Adrenal gland (tissue), 12 donors: ENCODE measurements around the gene ELP5. TPM values are rescaled to one million over a fixed set of nuclear protein-coding genes. Genes with fewer than 3 reads are reported as not detected.

Experiments
- DNase-seq, 7 donors: peaks; one replicate each; pipeline ENCODE4 v3.0.0-alpha.2; 2019 to 2020
- H3K27ac ChIP-seq, 5 donors: fragments of 200-600 bp; sonication (generic) in 4 of 5; 1 replicate in 3 of 5; 2 replicates in 2 of 5; pipeline versions ENCODE4 v1.5.1 to v1.8.0; 2016 to 2020; ENCODE audit warnings: mild to moderate bottlenecking in 1 of 5
- H3K27me3 ChIP-seq: fragments of 200-600 bp; 2 replicates; pipeline ENCODE4 v1.8.0; 2021
- H3K36me3 ChIP-seq, 2 donors: fragments of 200-600 bp; replicated peaks in 1 of 2; 1 replicate in 1 of 2; 2 replicates in 1 of 2; pipeline versions ENCODE4 v1.5.1 to v1.8.0; 2018 to 2022
- H3K4me1 ChIP-seq, 2 donors: fragments of 200-600 bp; replicated peaks in 1 of 2; 1 replicate in 1 of 2; 2 replicates in 1 of 2; pipeline versions ENCODE4 v1.5.1 to v1.8.0; 2018 to 2021
- H3K4me3 ChIP-seq, 4 donors: fragments of 200-600 bp; sonication (generic) in 3 of 4; one replicate each; pipeline ENCODE4 v1.5.1; 2016 to 2018
- H3K9me3 ChIP-seq, 3 donors: fragments of 200-600 bp; sonication (generic) in 1 of 3; replicated peaks in 1 of 3; 1 replicate in 2 of 3; 2 replicates in 1 of 3; pipeline versions ENCODE4 v1.5.1 to v1.8.0; 2016 to 2021
- POLR2A ChIP-seq, 2 donors: fragments of 450-650 bp; IDR thresholded peaks; one replicate each; pipeline ENCODE4 v1.6.1; 2017; ENCODE audit warnings: antibody characterized with exemption in 2 of 2, mild to moderate bottlenecking in 2 of 2, moderate library complexity in 1 of 2
- WGBS, 4 donors: extraction: QIAGEN DNeasy Blood & Tissue Kit in 2 of 4; methylation state at CpG; one replicate each; pipeline versions ENCODE4 v1.1.5 to v1.1.7; 2013 to 2017; 5-methylcytosine and 5-hydroxymethylcytosine counted together
- intact Hi-C, 2 donors: fragments of 100-400 bp; cut with DNase I; formaldehyde crosslinking; loops; one replicate each; pipeline versions ENCODE4 v1.14.1 to v1.15.0; 2022 to 2023
- polyA plus RNA-seq, 3 donors: library from polyadenylated mRNA; stranded (reverse); fragments of 200-250 nt in 2 of 3; fragments of 350-450 nt in 1 of 3; fragmentation: Illumina TruSeq in 1 of 3; extraction: RNeasy Lipid Tissue Mini Kit (QIAGEN cat#74804) in 1 of 3; gene quantifications; one replicate each; pipeline ENCODE4 v1.2.3, GENCODE V29; 2013 to 2014
- total RNA-seq, 9 donors: library from RNA; depleted of rRNA in 4 of 9; stranded (reverse); fragments of >200 nt in 4 of 9; fragments of 120-200 nt in 1 of 9; fragmentation: NEBNext Ultra II Directional in 1 of 9; extraction: Animal tissue kit (Norgen Biotek cat#: 25700) in 1 of 9; gene quantifications; one replicate each; pipeline versions ENCODE4 v1.1.0 to v1.2.4, GENCODE V29; 2013 to 2023
- TF ChIP-seq, protein P1 (sequence below), 6 experiments: fragments of 450-650 bp in 4 of 6; fragments of 200-600 bp in 2 of 6; sonication (generic) in 1 of 6; IDR thresholded peaks; 1 replicate in 5 of 6; 2 replicates in 1 of 6; pipeline versions ENCODE4 v1.5.1 to v1.8.0; 2016 to 2021; ENCODE audit warnings: antibody characterized with exemption in 6 of 6, mild to moderate bottlenecking in 2 of 6, moderate library complexity in 1 of 6
- donor health status: healthy with polysubstance abuse.
- donor health status: Bipolar disorder and iron deficiency.
- donor health status: DM: yes; HTN: yes; CAD: no.
- donor health status: DM: no; HTN: no; CAD: no.
- donor health status: DM: no; HTN: no; CAD: no.
- donor health status: DM: yes; HTN: yes; CAD: no.

ELP5 gene
- total and polyA plus RNA-seq, 12 donors: 28.0 to 96.5 (median 61.3) TPM

DNA sequence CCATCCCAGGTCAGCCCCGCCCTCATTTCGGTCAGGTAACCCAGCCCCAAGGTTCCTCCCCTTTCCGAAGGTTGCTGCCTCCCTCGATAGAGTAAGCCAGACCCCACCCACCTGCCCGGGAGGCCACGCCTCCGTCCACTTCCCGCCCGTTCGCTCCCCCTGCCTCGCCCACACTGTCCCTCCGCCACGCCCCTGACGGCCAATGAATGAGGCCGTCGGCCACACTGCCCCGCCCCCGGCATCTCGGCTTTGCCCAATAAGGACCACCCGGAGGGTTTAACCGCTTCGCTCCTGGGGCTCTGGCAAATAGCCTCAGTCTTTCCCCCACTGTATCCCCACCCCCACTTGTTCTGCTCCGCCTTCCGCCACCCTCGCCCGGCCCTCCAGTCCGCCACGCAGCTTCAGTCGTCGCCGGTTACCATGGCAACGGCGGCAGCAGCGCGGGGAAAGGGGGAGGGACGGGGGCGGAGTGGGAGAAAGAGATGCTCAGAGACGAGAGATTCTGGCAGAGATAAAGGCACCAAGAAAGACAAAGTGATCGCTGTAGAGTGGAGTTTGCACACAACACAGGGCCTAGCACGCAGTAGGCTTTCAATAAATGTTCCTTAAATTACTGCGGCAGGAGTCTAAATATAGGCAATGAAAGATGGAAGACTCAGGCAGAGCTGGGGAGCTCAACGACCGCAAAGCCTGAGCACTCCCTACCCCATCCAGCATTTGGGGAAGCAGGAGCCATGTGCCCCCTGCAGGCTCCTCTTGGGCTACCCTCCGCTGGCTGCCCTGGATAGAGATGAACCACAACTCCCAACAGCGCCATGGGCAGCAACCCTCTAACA is 37.5 kb upstream of the ELP5 start:
- intact Hi-C loops: no loop called here

DNA sequence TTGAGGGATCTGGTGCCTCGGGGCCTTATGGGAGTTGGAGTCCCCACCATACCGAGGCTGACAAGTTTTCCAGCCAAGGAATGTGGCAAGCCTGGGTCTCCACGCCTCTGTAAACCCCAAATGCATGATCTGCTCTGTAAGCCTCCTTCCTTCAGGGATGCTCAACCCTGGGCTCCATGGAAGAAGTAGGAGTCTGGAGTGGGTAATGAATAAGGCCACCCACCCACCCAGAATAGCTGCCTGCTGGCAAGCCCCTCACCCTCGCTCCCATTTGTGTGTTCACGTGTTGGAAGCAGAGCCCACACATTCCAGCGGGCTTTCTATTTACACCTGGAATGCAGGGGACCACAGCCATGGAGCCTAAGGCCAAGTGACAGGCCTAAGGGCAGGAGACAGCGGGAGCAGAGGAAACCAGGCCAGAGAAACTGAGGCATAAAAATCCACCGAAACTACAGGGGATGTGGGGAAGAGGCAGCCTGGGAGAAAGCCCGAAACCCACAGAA is 36.8 kb upstream of the ELP5 start:
- Histone ChIP-seq H3K4me1 (peaks cover 28 to 50% of the 10 kb centered on the region in 2 donors), H3K4me3 (peak overlapping the region in 1 of 4 donors; percentile 59), H3K9me3 (no peaks in the 10 kb centered on the region), H3K27ac (peak overlapping the region in 4 of 5 donors; percentile 32 to 100 (median 58)), H3K27me3 (no peaks in the 10 kb centered on the region), H3K36me3 (no peaks in the 10 kb centered on the region)
- no peak for DNase-seq
- no peak for TF ChIP-seq POLR2A (IDR thresholded peaks at IDR 0.05)
- TF ChIP-seq, protein P1, sequence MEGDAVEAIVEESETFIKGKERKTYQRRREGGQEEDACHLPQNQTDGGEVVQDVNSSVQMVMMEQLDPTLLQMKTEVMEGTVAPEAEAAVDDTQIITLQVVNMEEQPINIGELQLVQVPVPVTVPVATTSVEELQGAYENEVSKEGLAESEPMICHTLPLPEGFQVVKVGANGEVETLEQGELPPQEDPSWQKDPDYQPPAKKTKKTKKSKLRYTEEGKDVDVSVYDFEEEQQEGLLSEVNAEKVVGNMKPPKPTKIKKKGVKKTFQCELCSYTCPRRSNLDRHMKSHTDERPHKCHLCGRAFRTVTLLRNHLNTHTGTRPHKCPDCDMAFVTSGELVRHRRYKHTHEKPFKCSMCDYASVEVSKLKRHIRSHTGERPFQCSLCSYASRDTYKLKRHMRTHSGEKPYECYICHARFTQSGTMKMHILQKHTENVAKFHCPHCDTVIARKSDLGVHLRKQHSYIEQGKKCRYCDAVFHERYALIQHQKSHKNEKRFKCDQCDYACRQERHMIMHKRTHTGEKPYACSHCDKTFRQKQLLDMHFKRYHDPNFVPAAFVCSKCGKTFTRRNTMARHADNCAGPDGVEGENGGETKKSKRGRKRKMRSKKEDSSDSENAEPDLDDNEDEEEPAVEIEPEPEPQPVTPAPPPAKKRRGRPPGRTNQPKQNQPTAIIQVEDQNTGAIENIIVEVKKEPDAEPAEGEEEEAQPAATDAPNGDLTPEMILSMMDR (IDR thresholded peaks at IDR 0.05): no peak
- 20 to 28% (median 22%) methylated on average over 6 to 9 of the region's 9 CpGs for WGBS, 4 donors
- intact Hi-C loops: no loop called here

More for the DNA sequence above, 37.5 kb upstream of the ELP5 start:
- WGBS, 4 donors: 1% methylated on average over 32 to 45 of the region's 45 CpGs
- Histone ChIP-seq H3K27ac (peak overlapping the region in 3 of 5 donors; percentile 11 to 82 (median 63)), H3K9me3 (no peaks in the 10 kb centered on the region), H3K36me3 (no peaks in the 10 kb centered on the region), H3K27me3 (no peaks in the 10 kb centered on the region), H3K4me1 (peaks cover 28 to 55% of the 10 kb centered on the region in 2 donors), H3K4me3 (peak overlapping the region in 2 of 4 donors; percentile 14 to 59)
- peak; percentile 97 to 99 (median 99) for DNase-seq
- TF ChIP-seq, protein P1 (IDR thresholded peaks at IDR 0.05): peak in 5 of 6 experiments; percentile 22 to 52 (median 40)
- no peak for TF ChIP-seq POLR2A (IDR thresholded peaks at IDR 0.05)

DNA sequence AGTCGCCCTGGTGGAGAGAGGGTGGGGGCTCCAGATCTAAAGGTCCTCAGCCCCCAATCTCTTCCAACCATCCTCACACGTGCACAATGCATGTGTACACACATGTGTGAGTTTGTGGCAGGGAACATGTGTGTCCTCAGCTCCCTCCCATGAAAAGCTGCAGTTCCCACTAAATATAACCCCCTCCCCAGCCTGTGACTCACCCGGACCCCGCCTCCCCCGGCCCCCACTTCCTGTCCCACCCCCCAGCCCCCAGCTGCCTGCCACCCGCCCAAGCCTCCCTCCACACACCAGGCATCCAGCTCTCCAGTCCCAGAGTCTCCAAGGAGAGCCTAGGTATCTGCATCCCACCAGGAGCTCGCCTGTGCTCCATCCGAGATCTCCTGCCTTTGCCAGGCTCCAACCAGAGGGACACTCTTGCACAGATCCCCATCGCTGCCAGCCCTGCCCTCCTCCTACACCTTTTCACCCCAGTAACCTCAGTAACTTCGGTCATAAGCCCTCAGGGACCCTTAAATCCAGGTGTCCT is 36.3 kb upstream of the ELP5 start:
- H3K4me1 ChIP-seq: peaks cover 31 to 53% of the 10 kb centered on the region in 2 donors
- DNase-seq: peak in 2 of 7 donors; percentile 43 to 54
- intact Hi-C loops: no loop called here
- no peaks in the 10 kb centered on the region for H3K27me3 ChIP-seq
- H3K9me3 ChIP-seq: no peaks in the 10 kb centered on the region
- H3K27ac ChIP-seq: peak overlapping the region in 4 of 5 donors; percentile 32 to 100 (median 62)
- peak overlapping the region in 1 of 4 donors; percentile 65 for H3K4me3 ChIP-seq
- WGBS, 4 donors: 13 to 15% (median 14%) methylated on average over 8 to 10 of the region's 10 CpGs
- TF ChIP-seq POLR2A (IDR thresholded peaks at IDR 0.05): no peak
- TF ChIP-seq, protein P1 (IDR thresholded peaks at IDR 0.05): no peak
- H3K36me3 ChIP-seq: no peaks in the 10 kb centered on the region
